Fibroblast of lung (primary cell): ENCODE measurements around the gene RGS3. TPM values are rescaled to one million over a fixed set of nuclear protein-coding genes. Genes with fewer than 3 reads are reported as not detected.

Source experiments
- DNase-seq, 2 donors: peaks; one replicate each; pipeline versions ENCODE4 v3.0.0 to v3.0.0-alpha.2; 2010; ENCODE audit warnings: low read depth in 2 of 2
- H2AFZ ChIP-seq: 2 replicates; pipeline ENCODE4 v1.5.1; 2012; ENCODE audit warnings: low read length, control low read depth, inconsistent platforms
- H3K27ac ChIP-seq: 2 replicates; pipeline ENCODE4 v1.5.1; 2011; ENCODE audit warnings: low read length, control low read depth; ENCODE audit not compliant: insufficient read depth
- H3K27me3 ChIP-seq: 2 replicates; pipeline ENCODE4 v1.5.1; 2011; ENCODE audit warnings: mild to moderate bottlenecking, low read length; ENCODE audit not compliant: control insufficient read depth, insufficient read depth
- H3K36me3 ChIP-seq: 2 replicates; pipeline ENCODE4 v1.5.1; 2011; ENCODE audit warnings: low read length; ENCODE audit not compliant: control insufficient read depth, insufficient read depth
- H3K4me1 ChIP-seq: 2 replicates; pipeline ENCODE4 v1.5.1; 2011; ENCODE audit warnings: low read length; ENCODE audit not compliant: control insufficient read depth, insufficient read depth; ENCODE audit errors: extremely low read depth
- H3K4me2 ChIP-seq: 2 replicates; pipeline ENCODE4 v1.5.1; 2011; ENCODE audit warnings: low read length, control low read depth; ENCODE audit not compliant: insufficient read depth; ENCODE audit errors: extremely low read depth
- H3K4me3 ChIP-seq, 4 experiments: fragments of 200-600 bp in 1 of 4; sonication (generic) in 1 of 4; replicated peaks in 1 of 4; 2 replicates each; pipeline ENCODE4 v1.5.1; 2011 to 2016; ENCODE audit warnings: low read length in 4 of 4, low read depth in 3 of 4, mild to moderate bottlenecking in 3 of 4, control low read depth in 2 of 4, inconsistent platforms in 1 of 4, mixed read lengths in 1 of 4; ENCODE audit not compliant: insufficient read depth in 1 of 4; ENCODE audit errors: control extremely low read depth in 1 of 4
- H3K79me2 ChIP-seq: 2 replicates; pipeline ENCODE4 v1.5.1; 2012; ENCODE audit warnings: mild to moderate bottlenecking, low read length, inconsistent platforms; ENCODE audit not compliant: control insufficient read depth, insufficient read depth
- H3K9ac ChIP-seq: 2 replicates; pipeline ENCODE4 v1.5.1; 2011; ENCODE audit warnings: mild to moderate bottlenecking, low read length, control low read depth; ENCODE audit not compliant: insufficient read depth
- H3K9me3 ChIP-seq: 2 replicates; pipeline ENCODE4 v1.5.1; 2012; ENCODE audit warnings: low read depth, low read length; ENCODE audit not compliant: control insufficient read depth, insufficient read depth
- H4K20me1 ChIP-seq: 2 replicates; pipeline ENCODE4 v1.5.1; 2011; ENCODE audit warnings: low read length; ENCODE audit not compliant: control insufficient read depth, insufficient read depth; ENCODE audit errors: extremely low read depth
- EZH2 ChIP-seq: IDR thresholded peaks from 2 replicates; pipeline ENCODE4 v1.5.1; 2012; ENCODE audit warnings: low read length, control low read depth, mild to moderate bottlenecking; ENCODE audit errors: missing control alignments
- polyA plus RNA-seq, 2 donors: library from polyadenylated mRNA; depleted of rRNA in 1 of 2; stranded (reverse) in 1 of 2; unstranded in 1 of 2; fragments of >200 nt; gene quantifications; 2 replicates each; pipeline ENCODE4 v1.2.1, GENCODE V29; 2011 to 2012; ENCODE audit warnings: missing spikeins in 1 of 2
- total RNA-seq: library from RNA; depleted of rRNA; stranded (reverse); fragments of >200 nt; gene quantifications from 2 replicates; pipeline ENCODE4 v1.2.1, GENCODE V29; 2014
- TF ChIP-seq, protein P1 (sequence below), 2 donors: IDR thresholded peaks in 1 of 2; conservative IDR thresholded peaks in 1 of 2; 1 replicate in 1 of 2; 2 replicates in 1 of 2; pipeline ENCODE4 v1.5.1; 2011 to 2012; ENCODE audit warnings: low read length in 2 of 2, control low read depth in 1 of 2, inconsistent platforms in 1 of 2, low read depth in 1 of 2, mild to moderate bottlenecking in 1 of 2

Gene RGS3
- total and polyA plus RNA-seq, 2 donors (not counting 1 experiment from before 2014, with no cell fraction given): 48.1 to 74.3 TPM

DNA sequence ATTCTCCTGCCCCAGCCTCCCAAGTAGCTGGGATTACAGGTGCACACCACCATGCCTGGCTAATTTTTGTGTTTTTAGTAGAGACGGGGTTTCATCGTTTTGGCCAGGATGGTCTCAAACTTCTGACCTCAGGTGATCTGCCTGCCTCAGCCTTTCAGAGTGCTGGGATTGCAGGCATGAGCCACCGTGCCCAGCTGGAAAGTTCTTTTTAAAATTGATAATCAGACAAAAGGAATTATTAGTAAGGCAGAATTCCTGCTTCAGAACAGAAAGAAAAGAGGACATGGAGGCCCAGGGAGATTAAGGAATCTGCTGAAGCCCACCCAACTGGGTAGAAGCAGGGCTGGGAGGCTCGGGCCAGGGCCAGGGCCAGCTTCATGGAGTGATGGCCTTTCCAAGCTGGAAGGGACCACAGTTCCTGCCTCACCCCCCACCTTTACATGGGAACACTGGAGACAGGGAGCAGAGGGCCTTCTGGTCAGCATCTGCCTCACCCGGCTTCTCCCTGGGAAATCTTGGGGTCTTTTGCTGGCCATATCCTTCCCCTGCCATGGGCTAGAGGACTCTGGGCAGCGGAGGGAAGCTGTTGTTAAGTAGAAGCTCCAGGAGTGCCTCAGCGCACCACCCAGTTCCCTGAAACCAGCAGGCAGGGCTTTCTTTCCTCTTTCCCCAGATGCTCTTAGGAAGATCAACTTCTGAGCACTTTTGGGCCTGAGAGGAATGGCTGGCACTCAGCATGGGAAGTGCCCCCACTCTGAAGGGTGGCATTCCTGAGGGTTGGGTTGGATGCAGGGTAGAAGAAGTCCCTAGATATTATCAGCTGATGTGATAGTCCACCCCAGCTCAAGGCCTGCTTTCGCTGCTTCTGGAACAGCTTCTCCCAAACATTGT, 70.1 kb downstream of the RGS3 start:
- TF ChIP-seq, protein P1, sequence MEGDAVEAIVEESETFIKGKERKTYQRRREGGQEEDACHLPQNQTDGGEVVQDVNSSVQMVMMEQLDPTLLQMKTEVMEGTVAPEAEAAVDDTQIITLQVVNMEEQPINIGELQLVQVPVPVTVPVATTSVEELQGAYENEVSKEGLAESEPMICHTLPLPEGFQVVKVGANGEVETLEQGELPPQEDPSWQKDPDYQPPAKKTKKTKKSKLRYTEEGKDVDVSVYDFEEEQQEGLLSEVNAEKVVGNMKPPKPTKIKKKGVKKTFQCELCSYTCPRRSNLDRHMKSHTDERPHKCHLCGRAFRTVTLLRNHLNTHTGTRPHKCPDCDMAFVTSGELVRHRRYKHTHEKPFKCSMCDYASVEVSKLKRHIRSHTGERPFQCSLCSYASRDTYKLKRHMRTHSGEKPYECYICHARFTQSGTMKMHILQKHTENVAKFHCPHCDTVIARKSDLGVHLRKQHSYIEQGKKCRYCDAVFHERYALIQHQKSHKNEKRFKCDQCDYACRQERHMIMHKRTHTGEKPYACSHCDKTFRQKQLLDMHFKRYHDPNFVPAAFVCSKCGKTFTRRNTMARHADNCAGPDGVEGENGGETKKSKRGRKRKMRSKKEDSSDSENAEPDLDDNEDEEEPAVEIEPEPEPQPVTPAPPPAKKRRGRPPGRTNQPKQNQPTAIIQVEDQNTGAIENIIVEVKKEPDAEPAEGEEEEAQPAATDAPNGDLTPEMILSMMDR (conservative IDR thresholded peaks at IDR 0.05 in 1 of 2, IDR thresholded peaks at IDR 0.05 in 1 of 2; ENCODE audit: low read depth in 1 of 2, low read length in 2 of 2): no peak
- TF ChIP-seq EZH2: no peak
- peaks cover 2% of the 10 kb centered on the region for H3K36me3 ChIP-seq
- H4K20me1 ChIP-seq: no peaks in the 10 kb centered on the region
- H3K79me2 ChIP-seq: no peaks in the 10 kb centered on the region
- peaks cover 8% of the 10 kb centered on the region for H3K4me1 ChIP-seq
- no peak overlapping the region for H2AFZ ChIP-seq
- DNase-seq: no peak
- no peak overlapping the region for H3K4me3 ChIP-seq
- H3K27ac ChIP-seq: no peak overlapping the region
- H3K9ac ChIP-seq: no peak overlapping the region
- no peaks in the 10 kb centered on the region for H3K9me3 ChIP-seq
- no peaks in the 10 kb centered on the region for H3K27me3 ChIP-seq
- H3K4me2 ChIP-seq: no peak overlapping the region

DNA sequence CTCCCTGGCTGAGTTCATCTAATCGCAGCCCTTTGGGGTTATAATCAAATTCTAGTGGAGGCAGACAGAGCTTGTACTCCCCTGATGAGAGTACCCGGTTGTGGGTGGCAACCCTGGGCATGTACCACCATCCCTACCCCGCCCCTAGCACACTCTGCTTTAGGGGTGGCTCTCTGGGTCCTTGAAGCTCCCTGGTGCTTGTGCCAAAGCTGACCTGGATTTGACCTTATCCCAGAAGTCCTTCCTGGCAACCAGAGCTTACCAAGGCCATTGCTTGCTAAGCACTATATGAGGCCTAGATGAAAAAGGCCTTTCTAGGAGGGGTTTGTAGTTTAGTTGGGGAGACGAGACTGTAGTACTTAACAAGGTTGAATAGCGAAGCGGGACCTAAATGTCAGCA, 72.2 kb downstream of the RGS3 start:
- Histone ChIP-seq H3K9ac (no peak overlapping the region), H2AFZ (no peak overlapping the region)

DNA sequence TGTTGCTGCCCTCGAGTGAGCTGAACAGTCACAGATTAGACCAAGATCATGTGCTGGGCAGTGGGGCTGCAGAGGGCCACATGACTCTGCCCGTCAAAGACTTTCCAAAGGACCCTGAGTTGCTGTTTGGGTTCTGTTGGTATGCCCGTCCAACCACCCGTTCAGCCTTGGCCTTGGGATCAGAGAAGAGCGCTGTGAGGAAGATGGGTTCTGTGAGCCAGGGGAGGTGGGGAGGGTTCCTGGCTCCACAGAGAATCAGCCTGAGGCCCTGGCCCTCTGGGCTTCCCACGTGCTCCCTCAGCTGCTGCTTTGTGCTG, 72.6 kb downstream of the RGS3 start:
- TF ChIP-seq, protein P1 (conservative IDR thresholded peaks at IDR 0.05 in 1 of 2, IDR thresholded peaks at IDR 0.05 in 1 of 2; ENCODE audit: low read depth in 1 of 2, low read length in 2 of 2): no peak
- no peak for TF ChIP-seq EZH2
- Histone ChIP-seq H4K20me1 (no peaks in the 10 kb centered on the region), H3K4me2 (no peak overlapping the region), H3K9ac (no peak overlapping the region), H3K4me1 (peaks cover 8% of the 10 kb centered on the region), H3K36me3 (peaks cover 2% of the 10 kb centered on the region), H3K27me3 (no peaks in the 10 kb centered on the region), H3K4me3 (no peak overlapping the region), H3K27ac (no peak overlapping the region), H3K9me3 (no peaks in the 10 kb centered on the region), H3K79me2 (no peaks in the 10 kb centered on the region), H2AFZ (peak overlapping the region; percentile 10)
- no peak for DNase-seq

More for the DNA sequence above, 72.2 kb downstream of the RGS3 start:
- Histone ChIP-seq H3K9me3 (no peaks in the 10 kb centered on the region), H3K4me2 (no peak overlapping the region), H3K79me2 (no peaks in the 10 kb centered on the region), H3K27ac (no peak overlapping the region), H3K4me1 (peaks cover 8% of the 10 kb centered on the region), H3K4me3 (no peak overlapping the region), H3K36me3 (peaks cover 2% of the 10 kb centered on the region), H3K27me3 (no peaks in the 10 kb centered on the region), H4K20me1 (no peaks in the 10 kb centered on the region)
- TF ChIP-seq, protein P1 (conservative IDR thresholded peaks at IDR 0.05 in 1 of 2, IDR thresholded peaks at IDR 0.05 in 1 of 2; ENCODE audit: low read depth in 1 of 2, low read length in 2 of 2): no peak
- no peak for TF ChIP-seq EZH2
- no peak for DNase-seq
